Neutrophil (primary cell): ENCODE data around the gene ENTHD1.

Experiments used
- H3K27ac ChIP-seq: fragments of 200-600 bp; sonication (generic); 2 replicates; pipeline ENCODE4 v1.5.1; 2016; ENCODE audit warnings: mild to moderate bottlenecking, moderate library complexity
- H3K27me3 ChIP-seq: fragments of 200-600 bp; sonication (generic); 2 replicates; pipeline ENCODE4 v1.6.0; 2016; ENCODE audit warnings: mild to moderate bottlenecking
- H3K36me3 ChIP-seq: fragments of 200-600 bp; sonication (generic); 2 replicates; pipeline ENCODE4 v1.5.1; 2017
- H3K4me1 ChIP-seq, 2 experiments: fragments of 200-600 bp in 1 of 2; sonication (generic) in 1 of 2; 1 replicate in 1 of 2; 2 replicates in 1 of 2; pipeline versions ENCODE4 v1.5.1 to v1.6.1; 2013 to 2016; ENCODE audit warnings: low read depth in 1 of 2, low read length in 1 of 2, mild to moderate bottlenecking in 1 of 2, moderate library complexity in 1 of 2; ENCODE audit not compliant: control insufficient read depth in 1 of 2, insufficient read depth in 1 of 2
- H3K4me3 ChIP-seq, 2 experiments: fragments of 200-600 bp in 1 of 2; sonication (generic) in 1 of 2; 1 replicate in 1 of 2; 2 replicates in 1 of 2; pipeline ENCODE4 v1.5.1; 2013 to 2016; ENCODE audit warnings: low read depth in 1 of 2, low read length in 1 of 2, mild to moderate bottlenecking in 1 of 2, moderate library complexity in 1 of 2
- H3K9me3 ChIP-seq: fragments of 200-600 bp; sonication (generic); 2 replicates; pipeline ENCODE4 v1.5.1; 2016
- CTCF ChIP-seq: fragments of 200-600 bp; sonication (generic); IDR thresholded peaks from 2 replicates; pipeline ENCODE4 v1.5.1; 2016; ENCODE audit warnings: antibody characterized with exemption

Gene ENTHD1

GRCh38 chr22:39893526-39893925 lies at the start of gene ENTHD1:
ENTHD1 (minus strand) TSS chr22:39893760; CDS start chr22:39887748, 6,012 bp downstream.
- H3K27me3 ChIP-seq, result no peaks in the 10 kb centered on the region
- no peak within 1 kb of the TSS for H3K4me3 ChIP-seq
- H3K4me1 ChIP-seq, result peaks cover 20 to 23% of the 10 kb centered on the region in 2 experiments
- no peaks in the 10 kb centered on the region for H3K9me3 ChIP-seq
- no peaks in the 10 kb centered on the region for H3K36me3 ChIP-seq
- no peak within 1 kb of the TSS for H3K27ac ChIP-seq
- TF ChIP-seq CTCF, result no peak

- Histone ChIP-seq H3K9me3 (no peaks in the 10 kb centered on the region), H3K36me3 (no peaks in the 10 kb centered on the region), H3K4me1 (no peaks in the 10 kb centered on the region), H3K27ac (no peak overlapping the region), H3K27me3 (no peaks in the 10 kb centered on the region), H3K4me3 (no peak overlapping the region)
- no peak for TF ChIP-seq CTCF
Measured at GRCh38 chr22:39943337-39943736, 49.8 kb upstream of the ENTHD1 start.

GRCh38 chr22:39942439-39943230 lies 49.1 kb upstream of the ENTHD1 start:
- TF ChIP-seq CTCF, result no peak
- Histone ChIP-seq H3K4me1 (no peaks in the 10 kb centered on the region), H3K4me3 (no peak overlapping the region), H3K9me3 (no peaks in the 10 kb centered on the region), H3K36me3 (no peaks in the 10 kb centered on the region), H3K27me3 (no peaks in the 10 kb centered on the region), H3K27ac (no peak overlapping the region)

- Histone ChIP-seq H3K27ac (no peak overlapping the region), H3K27me3 (peaks cover 8% of the 10 kb centered on the region), H3K4me1 (no peaks in the 10 kb centered on the region), H3K36me3 (no peaks in the 10 kb centered on the region), H3K9me3 (no peaks in the 10 kb centered on the region), H3K4me3 (no peak overlapping the region)
- no peak for TF ChIP-seq CTCF
Measured at GRCh38 chr22:39941601-39942000, 48.0 kb upstream of the ENTHD1 start.

GRCh38 chr22:39940757-39941305 lies 47.3 kb upstream of the ENTHD1 start:
- H3K27ac ChIP-seq, result no peak overlapping the region
- no peaks in the 10 kb centered on the region for H3K4me1 ChIP-seq
- TF ChIP-seq CTCF, result no peak
- peaks cover 14% of the 10 kb centered on the region for H3K27me3 ChIP-seq
- H3K36me3 ChIP-seq, result no peaks in the 10 kb centered on the region
- H3K9me3 ChIP-seq, result no peaks in the 10 kb centered on the region
- H3K4me3 ChIP-seq, result no peak overlapping the region
